C4-2B (cell line): ENCODE data around the gene POLDIP2.
A peak's percentile ranks its signal among the peaks of the same experiment; 100 is the strongest.

Source experiments
- H3K27ac ChIP-seq: fragments of 450-650 bp; 2 replicates; pipeline ENCODE4 v1.5.1; 2017
- ZFX ChIP-seq: fragments of 450-650 bp; IDR thresholded peaks from 2 replicates; pipeline ENCODE4 v1.6.1; 2017
- TF ChIP-seq, protein P1 (sequence below): fragments of 450-650 bp; conservative IDR thresholded peaks from 2 replicates; pipeline ENCODE4 v1.5.1; 2017; ENCODE audit warnings: mild to moderate bottlenecking

The POLDIP2 gene

GRCh38 chr17:28317966-28318758 is 39.2 kb downstream of the POLDIP2 start:
- TF ChIP-seq, protein P1, sequence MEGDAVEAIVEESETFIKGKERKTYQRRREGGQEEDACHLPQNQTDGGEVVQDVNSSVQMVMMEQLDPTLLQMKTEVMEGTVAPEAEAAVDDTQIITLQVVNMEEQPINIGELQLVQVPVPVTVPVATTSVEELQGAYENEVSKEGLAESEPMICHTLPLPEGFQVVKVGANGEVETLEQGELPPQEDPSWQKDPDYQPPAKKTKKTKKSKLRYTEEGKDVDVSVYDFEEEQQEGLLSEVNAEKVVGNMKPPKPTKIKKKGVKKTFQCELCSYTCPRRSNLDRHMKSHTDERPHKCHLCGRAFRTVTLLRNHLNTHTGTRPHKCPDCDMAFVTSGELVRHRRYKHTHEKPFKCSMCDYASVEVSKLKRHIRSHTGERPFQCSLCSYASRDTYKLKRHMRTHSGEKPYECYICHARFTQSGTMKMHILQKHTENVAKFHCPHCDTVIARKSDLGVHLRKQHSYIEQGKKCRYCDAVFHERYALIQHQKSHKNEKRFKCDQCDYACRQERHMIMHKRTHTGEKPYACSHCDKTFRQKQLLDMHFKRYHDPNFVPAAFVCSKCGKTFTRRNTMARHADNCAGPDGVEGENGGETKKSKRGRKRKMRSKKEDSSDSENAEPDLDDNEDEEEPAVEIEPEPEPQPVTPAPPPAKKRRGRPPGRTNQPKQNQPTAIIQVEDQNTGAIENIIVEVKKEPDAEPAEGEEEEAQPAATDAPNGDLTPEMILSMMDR, result no peak
- TF ChIP-seq ZFX, result peak; percentile 72
- H3K27ac ChIP-seq, result peak overlapping the region; percentile 91

- H3K27ac ChIP-seq, result peak overlapping the region; percentile 91
- TF ChIP-seq ZFX, result no peak
- TF ChIP-seq, protein P1, result no peak
Observed at GRCh38 chr17:28317099-28317965, 40.0 kb downstream of the POLDIP2 start.

- no peak overlapping the region for H3K27ac ChIP-seq
- TF ChIP-seq, protein P1, result no peak
- no peak for TF ChIP-seq ZFX
Observed at GRCh38 chr17:28315846-28316705, 41.3 kb downstream of the POLDIP2 start.

DNA sequence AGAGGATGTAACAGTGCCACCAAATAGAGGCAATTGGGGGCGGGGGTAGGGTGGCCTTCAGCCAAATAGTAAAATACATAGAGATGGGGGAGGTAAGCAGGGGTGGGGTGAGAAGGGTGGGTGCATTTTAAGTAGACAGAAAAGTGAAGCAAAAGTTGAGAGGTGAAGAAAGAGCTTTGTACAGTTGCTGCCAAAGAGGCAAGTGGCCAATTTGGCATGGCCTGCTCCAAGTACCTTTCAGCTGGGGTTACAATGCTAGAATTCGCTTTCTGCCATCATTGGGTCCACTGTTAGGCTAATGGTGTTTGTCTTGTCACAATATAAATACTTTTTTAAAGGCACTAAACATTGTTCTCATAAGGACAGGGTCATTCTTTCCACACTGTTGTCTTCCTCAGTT is 43.5 kb downstream of the POLDIP2 start:
- H3K27ac ChIP-seq, result no peak overlapping the region
- no peak for TF ChIP-seq ZFX
- TF ChIP-seq, protein P1, result no peak

GRCh38 chr17:28306954-28307401 is 50.3 kb downstream of the POLDIP2 start:
- TF ChIP-seq, protein P1, result no peak
- TF ChIP-seq ZFX, result no peak
- H3K27ac ChIP-seq, result no peak overlapping the region

GRCh38 chr17:28298449-28298848 is 58.9 kb downstream of the POLDIP2 start:
- no peak overlapping the region for H3K27ac ChIP-seq
- no peak for TF ChIP-seq ZFX
